ENCODE measurements around the gene NOC2L.

GRCh38 chr1:1004780-1005697 is 46.0 kb upstream of the NOC2L start:
- no peak for TF ChIP-seq CTCF (IDR thresholded peaks at IDR 0.05; ENCODE audit: low read length)
- TF ChIP-seq EZH2 (IDR thresholded peaks at IDR 0.05; ENCODE audit: borderline replicate concordance, low read length), result no peak

All from OCI-LY1 (cell line).